ENCODE results near the gene FAM222A.

FAM222A gene

DNA sequence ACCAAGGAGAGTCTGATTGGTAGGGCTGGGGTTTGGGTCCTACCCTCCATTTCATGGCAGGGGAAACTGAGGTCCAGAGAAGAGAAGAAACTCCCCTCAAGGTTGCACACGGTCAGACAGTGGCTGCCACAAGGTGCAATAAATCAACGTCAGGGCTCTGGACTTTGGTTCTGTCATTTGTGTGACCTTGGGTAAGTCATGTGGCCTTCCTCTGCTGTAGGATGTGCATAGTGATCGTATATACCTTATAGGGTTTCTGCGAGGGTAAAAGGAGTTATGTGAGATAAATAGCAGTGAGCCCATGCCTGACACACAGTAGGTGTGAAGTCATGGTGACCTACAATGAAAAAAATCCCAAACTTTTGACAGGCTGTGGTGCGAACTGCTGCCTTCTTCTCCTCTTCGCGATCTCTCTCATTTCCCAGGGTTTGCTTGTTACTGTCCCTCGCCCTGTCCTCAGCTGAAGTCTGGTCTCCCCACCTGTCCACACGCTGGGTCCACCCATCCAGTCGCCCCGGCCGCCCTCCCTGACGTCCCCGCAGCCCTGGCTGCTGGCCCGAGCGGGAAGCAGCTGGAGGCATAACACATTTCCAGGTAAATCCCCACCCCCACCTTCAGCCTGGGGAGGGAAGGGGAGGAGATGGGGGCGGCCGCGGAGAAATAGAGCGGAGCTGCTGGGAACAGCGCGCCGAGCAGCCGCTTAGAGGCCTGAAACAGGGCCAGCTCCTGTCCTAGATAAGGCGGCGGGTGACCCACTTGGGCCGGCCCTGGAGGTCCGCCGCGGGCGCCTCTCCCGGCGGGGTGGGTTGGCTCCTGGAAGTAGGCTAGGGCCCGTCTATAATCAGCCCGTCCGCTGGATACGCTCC, 1.8 kb upstream of the FAM222A start:
- DNase-seq, result no peak

DNA sequence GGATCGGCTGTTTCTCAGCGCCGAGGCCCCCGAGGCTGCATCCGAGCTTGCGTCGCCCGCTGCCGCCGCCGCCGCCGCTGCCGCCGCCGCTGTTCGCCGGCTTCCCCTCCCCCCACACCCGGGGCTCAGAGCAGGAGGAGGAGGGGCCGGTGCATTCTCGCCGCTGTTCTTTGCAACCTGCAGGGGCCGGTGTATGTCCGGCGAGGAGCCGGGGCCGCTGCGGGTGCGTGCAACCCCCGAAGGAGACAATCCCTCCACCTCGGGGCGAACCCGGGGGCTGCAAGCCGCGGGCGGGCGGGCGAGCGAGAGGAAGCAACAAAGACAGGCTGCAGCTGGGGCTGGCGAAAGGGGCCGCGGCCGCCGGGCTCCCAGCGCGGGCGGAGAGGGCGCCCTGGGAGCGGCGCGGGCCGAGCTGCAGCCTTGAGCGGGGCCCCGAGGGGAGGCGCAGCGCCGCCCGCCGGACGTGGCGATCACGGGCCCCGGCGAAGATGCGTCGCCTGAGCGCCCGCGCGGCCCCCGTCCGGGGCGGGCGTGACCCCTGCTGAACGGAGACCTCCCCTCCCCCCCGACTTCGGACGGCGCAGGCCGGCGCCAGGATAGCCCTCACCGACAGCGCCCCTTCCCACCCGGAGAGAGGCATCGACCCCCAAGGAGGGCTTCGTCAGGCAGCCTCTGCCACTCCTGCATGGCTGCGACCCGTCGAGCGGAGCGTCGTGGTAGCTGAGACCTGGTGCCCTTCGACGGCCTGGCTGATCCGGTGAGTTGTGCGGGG, 702 bp downstream of the FAM222A start:
- peak; percentile 91 for DNase-seq

DNA sequence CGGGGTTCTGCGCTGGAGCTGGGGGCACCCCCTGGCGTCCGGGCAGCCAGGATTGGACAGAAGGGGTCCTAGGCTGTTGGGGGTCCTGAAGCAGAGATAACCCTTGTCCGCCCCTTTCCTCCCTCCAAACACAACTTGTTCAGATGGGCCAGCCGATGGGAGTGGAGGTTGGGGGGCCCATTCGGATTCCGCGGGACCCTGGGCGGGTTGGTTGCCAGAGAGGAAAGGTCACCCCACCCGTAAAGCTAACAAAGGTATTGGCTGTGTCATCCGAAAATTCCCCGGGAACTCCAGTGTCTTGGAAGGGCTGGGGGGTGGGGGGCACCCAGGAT, 1.3 kb downstream of the FAM222A start:
- DNase-seq, result no peak

DNA sequence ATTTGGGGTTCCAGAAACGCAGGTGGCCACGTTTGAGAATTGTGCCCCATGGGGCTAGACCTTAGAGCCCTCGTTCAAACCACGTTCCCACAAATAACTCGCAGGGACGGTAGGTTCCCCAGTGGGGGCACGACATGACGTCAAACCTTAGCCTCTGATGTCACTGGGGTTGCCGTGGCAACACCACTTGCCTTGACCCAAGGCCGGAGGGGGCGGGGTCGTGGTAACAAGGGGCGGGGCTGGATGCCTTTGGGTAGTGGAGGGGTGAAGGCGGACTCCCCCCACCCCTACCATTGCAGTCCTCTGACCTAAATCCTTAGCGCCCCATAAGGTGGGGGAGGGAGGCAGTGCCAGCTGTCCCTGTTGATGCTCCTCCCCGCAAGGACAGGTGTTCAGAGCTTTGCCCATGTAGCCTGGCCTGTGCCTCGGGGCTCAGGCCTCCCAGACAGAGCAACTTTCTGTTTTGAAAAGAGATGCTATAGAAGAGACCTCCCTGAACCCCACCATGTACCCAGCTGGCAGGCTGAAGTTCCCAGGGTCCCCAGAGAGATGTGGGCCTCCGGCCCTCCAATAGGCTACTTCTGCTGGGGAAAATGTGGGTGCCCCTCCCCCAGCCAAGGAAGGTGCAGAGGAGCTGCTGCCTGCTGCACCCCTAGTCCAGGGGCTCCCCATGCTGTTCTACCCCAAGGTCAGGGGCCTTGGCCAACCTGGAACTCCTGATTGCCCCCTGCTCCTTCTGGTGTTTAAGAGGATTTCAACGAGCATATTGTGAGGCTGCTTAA, 1.9 kb downstream of the FAM222A start:
- no peak for DNase-seq

DNA sequence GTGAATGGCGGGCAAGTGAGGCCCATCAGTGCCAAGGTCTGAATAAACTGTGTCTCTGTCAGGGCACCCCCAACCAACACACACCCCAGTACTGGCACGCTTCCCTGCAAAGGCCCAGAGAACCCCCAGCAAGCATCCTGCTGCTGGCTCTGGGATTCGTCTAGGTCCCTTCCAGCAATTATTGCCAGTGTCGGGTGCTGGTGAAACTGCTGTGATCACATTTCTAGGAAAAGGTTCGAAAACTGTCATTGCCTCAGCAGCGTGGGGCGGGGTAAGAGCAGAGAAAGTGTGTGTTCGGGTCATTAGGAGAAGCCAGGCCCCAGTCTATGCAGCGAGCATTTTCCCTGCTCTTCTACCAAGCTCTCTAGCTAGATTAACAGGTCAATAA, 2.5 kb downstream of the FAM222A start:
- DNase-seq, result no peak

DNA sequence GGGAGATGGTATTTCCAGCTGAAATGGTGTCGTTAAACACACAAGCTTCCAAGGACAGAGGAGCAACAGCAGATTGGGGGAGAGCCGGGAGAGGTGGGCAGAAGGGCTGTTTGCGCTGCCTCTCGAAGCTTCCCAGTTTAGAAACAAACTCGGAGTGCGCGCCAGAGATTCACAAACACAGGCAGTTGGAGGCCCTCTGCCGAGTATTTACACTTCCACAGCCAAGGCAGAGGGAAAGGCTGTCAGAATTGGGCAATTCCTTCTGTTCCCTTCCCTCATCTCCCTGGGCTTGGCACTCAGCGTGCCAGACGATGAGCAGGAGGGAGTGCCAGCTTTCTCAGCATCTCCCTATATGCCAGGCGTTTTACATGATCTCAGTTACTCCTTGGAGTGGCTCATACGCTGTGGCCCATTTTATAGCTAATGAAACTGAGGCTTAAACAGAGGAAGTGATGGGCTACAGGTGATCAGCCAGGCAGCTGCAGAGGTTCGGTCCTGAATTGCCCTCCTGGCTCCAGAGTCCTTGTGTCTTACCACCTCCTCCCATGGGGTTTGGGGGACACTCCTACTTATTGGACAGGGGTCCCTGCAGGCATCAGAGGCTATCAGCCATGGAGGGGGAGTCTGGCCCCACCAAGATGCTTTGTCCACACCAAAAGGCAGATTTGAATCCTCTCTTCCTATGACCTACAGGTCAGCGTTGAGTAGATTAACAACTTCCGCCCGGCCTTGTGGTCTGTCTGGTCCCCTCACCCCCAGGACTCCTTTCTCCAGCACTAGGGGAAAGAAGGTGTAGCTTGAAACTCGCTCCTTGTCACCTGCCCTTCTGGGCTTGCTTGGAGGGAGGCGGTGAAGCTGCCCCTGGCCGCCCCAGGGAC, 3.1 kb downstream of the FAM222A start:
- no peak for DNase-seq

DNA sequence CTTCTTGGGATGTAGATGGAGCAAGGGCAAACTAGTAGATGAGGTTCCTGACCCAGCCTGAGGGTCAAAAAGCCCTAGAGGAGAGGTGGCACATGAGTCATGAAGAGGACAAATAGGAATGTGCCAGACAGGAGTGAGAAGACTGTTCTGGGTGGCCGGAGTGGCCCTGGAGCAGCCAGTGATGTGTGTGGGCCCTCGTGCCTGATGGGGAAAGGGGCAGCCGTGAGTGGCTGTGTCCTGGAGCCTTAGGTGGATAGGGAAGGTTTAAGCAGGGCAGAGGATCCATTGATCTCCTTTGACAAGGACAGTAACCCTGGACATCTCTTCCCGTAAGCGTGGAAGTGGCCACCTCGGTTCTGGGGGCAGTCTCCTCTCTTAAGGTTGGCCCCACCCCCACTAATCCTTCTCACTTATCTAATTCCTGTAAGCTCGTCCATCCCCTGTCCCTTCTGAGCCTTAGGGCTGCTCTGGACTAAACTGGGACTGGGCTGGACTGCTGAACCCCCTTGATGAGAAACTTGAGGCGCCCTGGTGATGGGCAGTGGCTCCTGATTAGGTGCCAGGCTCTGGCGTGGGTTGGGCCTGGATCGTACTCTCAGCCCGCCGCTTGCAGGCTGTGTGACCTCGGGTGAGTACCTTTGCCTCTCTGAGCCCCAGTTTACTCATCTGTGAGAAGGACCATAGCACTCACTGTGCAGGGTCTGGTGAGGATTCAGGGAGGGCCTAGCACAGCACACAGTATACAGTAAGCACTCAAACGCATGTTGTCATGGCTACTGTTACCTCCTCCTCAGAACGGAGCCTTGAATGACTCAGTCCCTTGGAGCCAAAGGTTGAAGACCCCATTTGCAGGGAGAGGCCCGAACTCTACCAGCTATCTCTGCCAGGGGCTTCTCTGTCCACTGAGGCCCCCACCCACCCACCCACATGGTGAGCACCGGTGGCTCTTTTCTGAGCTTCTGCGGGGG, 4.0 kb downstream of the FAM222A start:
- DNase-seq, result no peak

DNA sequence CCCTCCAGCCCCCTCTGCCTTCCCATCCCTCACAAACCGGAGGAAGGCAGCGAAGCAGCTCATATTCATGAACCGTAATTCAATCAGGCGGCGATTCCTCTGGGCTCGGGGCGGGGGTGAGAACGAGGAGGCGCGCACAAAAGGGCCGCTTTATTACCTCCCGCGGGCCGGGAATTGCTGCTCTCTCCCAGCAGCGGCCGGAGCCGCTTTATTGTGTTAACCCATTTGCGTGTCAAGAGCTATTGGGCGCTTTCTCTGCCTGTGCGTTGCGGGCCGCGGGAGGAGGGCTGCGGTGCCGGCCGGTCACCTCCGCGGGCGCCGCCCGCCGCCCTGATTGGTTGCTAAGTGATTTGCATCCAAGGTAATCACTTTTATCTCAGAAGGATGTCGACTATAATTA, 4.8 kb downstream of the FAM222A start:
- no peak for DNase-seq

DNA sequence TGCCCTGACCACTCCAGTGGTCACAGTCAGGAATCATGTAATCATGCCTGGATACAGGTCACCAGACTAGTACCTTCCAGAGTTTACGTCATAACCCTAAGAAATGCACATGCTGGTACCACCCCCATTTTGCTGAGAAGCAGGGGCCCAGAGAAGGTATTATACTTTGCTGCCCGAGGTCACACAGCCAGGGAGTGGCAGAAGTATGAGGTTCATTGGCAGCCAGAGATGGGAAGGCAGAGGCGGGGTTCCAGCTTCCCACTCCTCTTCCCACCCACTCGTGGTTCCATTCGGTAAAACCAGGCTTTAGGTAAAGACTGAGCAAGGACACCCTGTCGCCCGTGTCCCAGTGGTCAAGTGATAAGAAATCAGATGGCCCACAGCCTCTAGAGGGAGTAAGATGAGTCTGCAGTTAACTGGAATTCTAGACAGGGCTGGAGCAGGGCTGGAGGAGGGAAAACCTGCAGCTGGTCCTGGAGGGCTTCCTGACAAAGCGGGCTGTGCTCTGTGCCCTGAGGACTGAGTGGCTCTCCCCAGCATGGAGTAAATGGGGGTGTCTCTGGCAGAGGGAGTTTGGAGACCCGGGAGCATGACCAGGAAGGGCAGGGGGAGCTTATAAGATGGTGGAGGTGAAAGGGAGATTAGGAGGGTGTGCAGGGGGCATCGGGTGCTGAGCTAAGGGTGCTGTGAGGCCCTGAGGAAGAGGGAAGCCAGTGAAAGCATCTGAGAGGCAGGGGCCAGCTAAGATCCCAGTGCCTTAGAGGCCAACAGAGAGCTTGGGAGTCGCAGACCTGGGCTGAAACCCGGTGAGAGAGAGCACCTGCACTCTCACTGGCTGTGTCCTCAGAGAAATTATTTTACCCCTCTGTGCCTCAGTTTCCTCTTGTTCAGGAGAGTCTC, 5.7 kb downstream of the FAM222A start:
- DNase-seq, result peak; percentile 73

DNA sequence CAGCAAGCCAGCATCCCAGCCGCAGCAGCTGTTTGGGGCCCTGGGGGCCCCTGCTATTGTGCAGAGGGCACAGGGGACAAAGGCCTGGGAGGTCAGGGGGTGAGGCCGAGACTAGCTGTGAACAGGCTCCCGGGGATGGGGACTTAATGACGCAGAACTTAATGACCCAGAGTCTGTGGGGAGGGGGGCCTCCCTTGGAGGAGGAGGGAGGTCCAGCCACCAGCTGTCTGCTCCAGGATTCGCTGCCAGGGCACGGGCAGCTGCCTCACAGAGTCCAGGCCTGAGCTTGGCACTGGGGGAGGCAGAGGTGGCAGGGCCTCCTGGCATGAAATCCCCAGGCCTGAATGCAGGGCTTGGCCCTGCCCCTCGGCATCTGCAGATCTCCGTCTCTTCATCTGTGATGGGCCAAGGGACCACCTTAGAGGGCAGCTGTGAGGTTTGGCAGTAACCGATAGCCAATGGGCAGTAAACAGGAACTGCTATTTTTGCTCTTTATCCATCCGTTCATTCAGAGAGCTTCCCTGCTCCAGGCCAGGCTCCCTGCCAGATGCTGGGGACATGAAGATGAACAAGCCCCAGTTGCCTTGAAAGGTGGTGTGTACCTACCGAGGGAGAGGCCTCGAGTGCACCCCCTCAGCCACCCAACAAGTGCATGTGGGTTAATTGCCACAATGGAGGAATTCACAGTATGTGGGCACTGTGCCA, 6.7 kb downstream of the FAM222A start:
- no peak for DNase-seq

DNA sequence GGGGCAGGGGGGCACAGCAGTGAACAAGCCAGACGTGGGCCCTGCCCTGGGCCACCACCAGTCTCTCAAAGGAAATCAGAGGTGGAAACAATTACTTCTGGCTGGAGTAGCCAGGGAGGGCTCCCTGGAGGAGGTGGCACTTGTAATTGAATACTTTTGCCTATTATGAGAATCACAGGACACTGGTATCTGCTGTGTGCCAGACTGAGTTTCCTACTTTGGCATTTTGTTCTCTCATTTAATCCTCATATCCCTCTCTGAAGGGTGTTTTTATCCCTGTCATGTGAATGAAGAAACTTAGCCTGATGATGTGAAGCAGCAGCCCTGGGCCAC, 7.2 kb downstream of the FAM222A start:
- DNase-seq, result no peak

DNA sequence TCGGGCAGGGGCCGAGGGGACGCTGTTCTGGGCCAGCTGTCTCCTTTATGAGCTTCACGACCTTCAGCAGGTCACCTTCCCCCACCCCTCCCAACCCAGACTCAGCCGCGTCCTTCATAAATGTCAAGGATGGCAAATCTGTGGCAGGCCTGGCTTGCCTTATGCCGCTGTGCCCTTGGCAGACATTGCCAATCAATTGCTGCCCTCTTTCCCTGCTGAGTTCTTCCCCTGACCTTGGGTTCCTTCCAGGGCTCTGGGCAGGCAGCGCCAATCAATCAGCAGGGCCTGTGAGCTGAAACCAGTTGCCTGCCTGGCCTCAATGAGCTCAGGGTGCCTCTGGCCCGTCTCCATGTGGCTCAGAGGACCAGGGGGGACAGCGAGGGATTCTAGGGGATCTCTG, 7.7 kb downstream of the FAM222A start:
- no peak for DNase-seq

DNA sequence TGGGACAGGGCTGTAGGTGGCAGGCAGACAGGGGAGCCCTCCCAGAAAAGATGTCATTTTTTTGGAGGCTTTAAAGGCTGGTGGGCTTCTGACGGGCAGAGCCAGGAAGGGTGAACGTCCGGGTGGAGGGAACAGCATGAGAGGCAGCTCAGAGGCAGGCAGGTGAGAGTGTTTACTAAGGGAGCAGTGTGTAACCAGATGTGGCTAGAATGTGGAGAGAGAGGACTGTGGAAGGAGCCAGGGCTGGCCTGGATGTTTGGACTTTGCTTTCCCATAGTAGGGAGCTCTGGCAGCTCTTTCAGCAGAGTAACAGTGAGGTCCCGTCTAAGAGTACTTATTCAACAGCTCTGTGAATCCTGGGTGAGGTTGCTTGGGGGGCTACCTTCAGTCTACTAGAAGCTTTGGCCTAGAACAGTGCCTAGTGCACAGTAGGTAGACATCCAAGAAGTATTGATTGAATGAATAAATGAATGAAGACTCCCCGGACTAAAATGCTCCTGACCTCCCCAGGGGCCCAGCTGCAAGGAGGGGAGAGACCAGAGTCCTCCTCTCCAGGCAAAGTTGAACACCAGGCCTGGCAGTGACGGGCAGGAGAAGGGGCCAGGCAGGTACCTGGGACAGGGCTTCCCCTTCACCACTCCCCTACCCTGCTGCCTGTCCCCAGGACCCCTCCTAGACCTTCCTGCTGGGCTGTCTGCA, 8.5 kb downstream of the FAM222A start:
- no peak for DNase-seq

DNA sequence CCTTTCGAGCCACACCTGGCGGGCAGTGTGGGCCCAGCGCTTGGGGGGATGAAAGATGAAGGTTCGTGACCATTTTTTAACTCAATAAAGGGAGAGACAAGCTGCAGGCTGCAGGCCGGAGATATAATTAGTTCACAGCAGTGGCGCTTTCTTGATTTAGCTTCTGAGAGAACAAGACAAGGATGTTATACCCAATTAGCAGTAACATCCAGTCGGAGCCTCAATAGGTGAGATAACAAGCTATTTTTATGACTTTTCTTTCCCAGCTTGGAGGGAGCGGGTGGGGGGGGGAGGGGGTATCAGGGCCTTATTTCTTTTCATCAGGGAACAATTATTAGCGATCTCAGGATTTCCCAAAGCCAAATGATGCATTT, 9.1 kb downstream of the FAM222A start:
- no peak for DNase-seq

DNA sequence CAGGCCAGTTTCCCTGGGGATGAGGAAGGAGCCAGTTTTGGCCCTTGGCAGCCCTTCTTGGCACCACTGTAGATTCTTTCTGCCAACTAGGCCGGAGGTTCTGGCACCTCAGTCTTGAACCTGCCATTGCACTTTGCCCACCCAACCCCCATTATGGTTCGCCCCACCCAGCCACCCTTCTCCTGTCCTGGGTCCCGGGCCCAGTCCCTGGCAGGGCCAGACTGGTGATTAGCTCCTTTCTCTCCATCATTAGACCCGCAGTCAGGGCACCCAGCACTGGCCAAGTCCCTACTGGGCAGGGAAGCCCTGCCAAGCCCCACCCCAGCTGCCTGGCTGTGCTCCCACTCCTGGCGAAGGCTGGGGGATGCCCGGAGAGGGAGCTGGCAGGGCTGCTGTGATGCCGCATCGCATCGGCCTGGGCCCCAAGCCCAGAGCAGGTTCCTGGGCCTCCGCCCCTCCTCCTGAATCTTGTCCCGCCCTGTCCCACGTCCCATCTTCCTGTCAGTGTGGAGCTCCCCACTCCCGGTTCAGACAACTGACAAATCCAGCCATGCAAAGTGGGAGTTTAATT, 9.8 kb downstream of the FAM222A start:
- no peak for DNase-seq

DNA sequence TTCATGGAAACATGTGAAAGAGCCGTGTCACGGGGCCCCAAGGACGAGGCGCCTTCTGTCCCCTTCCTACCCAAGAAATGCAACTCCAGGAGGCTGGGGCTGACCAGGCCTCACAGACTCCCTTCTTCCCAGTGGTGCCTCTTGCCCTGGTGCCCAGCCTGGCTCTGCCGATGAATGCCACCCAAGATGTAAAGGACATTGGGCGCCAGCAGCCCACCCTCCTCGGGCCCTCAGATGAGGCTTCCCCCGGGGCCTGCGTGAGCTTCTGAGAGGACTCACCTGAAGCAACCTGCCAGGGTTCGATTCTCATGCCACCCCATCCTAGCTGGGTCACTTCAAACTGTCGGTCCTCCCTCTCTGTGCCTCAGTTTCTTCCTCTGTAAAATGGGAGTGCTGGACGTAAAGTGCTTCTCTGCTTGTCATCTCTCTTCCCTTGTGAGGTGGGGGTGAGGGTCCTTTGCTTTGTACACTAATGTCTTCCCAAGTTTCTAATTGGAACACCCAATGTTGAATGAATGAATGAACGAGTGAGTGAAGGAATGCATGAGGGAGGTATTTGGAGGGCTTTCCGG, 10.8 kb downstream of the FAM222A start:
- DNase-seq, result no peak

DNA sequence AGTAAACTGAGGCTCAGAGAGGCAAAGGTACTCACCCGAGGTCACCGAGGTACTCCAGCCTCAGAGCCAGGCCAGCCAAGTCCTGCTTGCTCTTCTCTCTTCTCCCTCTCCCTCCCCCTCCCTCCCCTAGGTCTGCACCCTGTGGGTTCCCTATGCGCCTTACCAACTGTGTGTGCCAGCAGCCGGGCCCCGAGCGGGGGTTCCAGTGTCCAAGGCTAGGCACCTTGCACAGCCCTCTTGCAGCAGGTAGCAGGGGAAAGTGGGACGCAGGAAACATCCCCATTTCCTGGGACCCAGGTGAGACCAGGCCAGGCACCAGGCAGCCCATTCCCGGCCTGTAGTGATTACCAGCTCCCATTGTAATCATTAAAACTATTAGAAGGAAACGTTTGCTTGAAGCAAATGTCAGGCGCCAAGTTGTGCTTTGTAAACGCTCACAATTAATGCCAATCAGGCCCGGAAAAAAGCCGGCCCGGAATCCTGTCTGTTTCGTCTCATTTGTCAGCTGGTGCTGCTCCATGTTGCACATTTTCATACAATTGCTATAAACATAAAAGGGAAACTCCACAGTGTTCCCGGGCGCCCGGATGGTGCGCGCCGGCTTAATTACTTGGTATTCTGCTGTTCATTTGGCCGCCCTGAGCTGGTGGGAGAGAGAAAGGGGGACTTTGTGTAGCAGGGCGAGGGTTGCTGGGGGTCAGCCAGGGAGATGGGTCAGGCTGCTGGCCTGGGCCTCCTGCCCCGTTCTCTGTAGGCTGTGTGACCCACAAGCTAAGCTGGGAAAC, 11.9 kb downstream of the FAM222A start:
- no peak for DNase-seq

DNA sequence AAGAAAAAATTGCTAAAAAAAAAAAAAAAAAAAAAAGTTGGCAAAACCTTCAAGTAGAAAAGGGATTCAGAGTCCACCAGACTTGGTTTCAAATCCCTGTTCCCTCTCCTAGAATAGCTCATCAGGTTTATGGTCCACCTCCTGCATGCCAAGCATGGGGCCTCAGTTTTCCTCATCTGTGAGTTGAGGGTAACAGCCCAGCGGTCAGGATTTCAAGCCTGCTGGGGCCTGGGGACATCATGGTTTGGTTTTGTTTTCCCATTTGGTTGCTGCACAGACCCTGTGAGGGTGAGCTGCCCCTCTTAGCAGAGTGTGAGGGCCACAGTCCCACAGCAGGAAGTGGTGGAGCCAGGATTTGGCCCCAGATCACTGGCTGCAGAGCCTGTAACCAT, 12.5 kb downstream of the FAM222A start:
- no peak for DNase-seq

Measured in 8988T (cell line).